GM19238 (cell line): Measurements from ENCODE around the gene WSCD2.
A peak's percentile ranks its signal among the peaks of the same experiment; 100 is the strongest.
"Not testable (repeated sequence)": the region's sequence is repeated elsewhere in the genome, so short reads cannot be mapped to it uniquely, and the experiment has no call there.

Experiments
- DNase-seq: peaks from one replicate; pipeline ENCODE4 v3.0.0; 2011; ENCODE audit warnings: low spot score; ENCODE audit not compliant: insufficient read length

The WSCD2 gene

GRCh38 chr12:108193917-108194316, 64.8 kb downstream of the WSCD2 start:
- DNase-seq = peak; percentile 42

GRCh38 chr12:108194585-108194984, 65.5 kb downstream of the WSCD2 start:
- DNase-seq = no peak

GRCh38 chr12:108196319-108196718, 67.2 kb downstream of the WSCD2 start:
- no peak for DNase-seq

GRCh38 chr12:108196921-108197320, 67.8 kb downstream of the WSCD2 start:
- DNase-seq = no peak

GRCh38 chr12:108198043-108198442, 69.0 kb downstream of the WSCD2 start:
- DNase-seq = no peak

- no peak for DNase-seq
These were observed 70.0 kb downstream of the WSCD2 start for GRCh38 chr12:108199106-108199505.

GRCh38 chr12:108201808-108202207, 72.7 kb downstream of the WSCD2 start:
- no peak for DNase-seq

- no peak for DNase-seq
These were observed 75.3 kb downstream of the WSCD2 start for GRCh38 chr12:108204117-108204987.

- no peak for DNase-seq
These were observed 76.8 kb downstream of the WSCD2 start for GRCh38 chr12:108205864-108206263.

GRCh38 chr12:108207791-108208730, 79.0 kb downstream of the WSCD2 start:
- no peak for DNase-seq

- DNase-seq = no peak
These were observed 80.9 kb downstream of the WSCD2 start for GRCh38 chr12:108210001-108210400.

- DNase-seq = no peak
These were observed 82.1 kb downstream of the WSCD2 start for GRCh38 chr12:108211157-108211556.

GRCh38 chr12:108213871-108214445, 84.9 kb downstream of the WSCD2 start:
- DNase-seq = no peak

- peak; percentile 22 for DNase-seq
These were observed 85.4 kb downstream of the WSCD2 start for GRCh38 chr12:108214486-108214885.

- DNase-seq = no peak
These were observed 86.4 kb downstream of the WSCD2 start for GRCh38 chr12:108215458-108215857.

GRCh38 chr12:108218921-108219320, 89.8 kb downstream of the WSCD2 start:
- DNase-seq = no peak

GRCh38 chr12:108225101-108225500, 96.0 kb downstream of the WSCD2 start:
- not testable (repeated sequence) for DNase-seq

GRCh38 chr12:108226866-108227265, 97.8 kb downstream of the WSCD2 start:
- no peak for DNase-seq

GRCh38 chr12:108228746-108229145, 99.7 kb downstream of the WSCD2 start:
- DNase-seq = no peak

GRCh38 chr12:108231109-108231905, 102.2 kb downstream of the WSCD2 start:
- DNase-seq = no peak

GRCh38 chr12:108231909-108232434, 102.9 kb downstream of the WSCD2 start:
- DNase-seq = no peak
